ENCODE measurements around the gene FBXL17. TPM values are rescaled to one million over a fixed set of nuclear protein-coding genes. Genes with fewer than 3 reads are reported as not detected.
A peak's percentile ranks its signal among the peaks of the same experiment; 100 is the strongest.

FBXL17 gene
- total and polyA plus RNA-seq, 2 of the 4 experiments (the other 2 are of a cell fraction), result 3.9 to 8.1 TPM

DNA sequence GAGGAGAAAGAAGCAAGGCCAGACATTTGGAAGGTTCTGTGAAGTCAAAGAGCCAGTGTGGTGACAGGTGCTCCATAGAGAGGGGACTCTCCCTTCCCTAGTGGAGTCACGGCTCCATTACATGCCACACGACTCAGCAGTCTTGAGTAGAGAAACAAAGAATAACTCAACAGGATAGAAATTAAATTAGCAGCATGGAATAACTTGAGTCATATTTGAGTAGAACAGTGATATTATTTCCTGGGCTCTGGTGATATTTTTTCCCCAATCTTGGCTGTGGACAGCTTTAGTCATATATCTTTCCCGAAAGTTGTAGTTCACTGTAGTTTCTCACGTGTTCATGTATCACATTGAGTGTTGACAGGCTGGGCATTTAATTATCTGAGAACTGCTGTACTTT lies 561.5 kb downstream of the FBXL17 start:
- dilution Hi-C loops (cut with HindIII; ENCODE audit: low sequenced_read_pairs, unreplicated experiment), result no loop called here
- no peak overlapping the region for H3K4ac ChIP-seq (ENCODE audit: low read depth, low read length)
- H3K4me1 ChIP-seq (ENCODE audit: control insufficient read depth, insufficient read depth, low read length), result no peaks in the 10 kb centered on the region
- intact Hi-C loops (cut with micrococcal nuclease), result no loop called here
- DNase-seq (peak; percentile 2), ATAC-seq (ENCODE audit: low read depth) (no peak)
- no peaks in the 10 kb centered on the region; the same call in 1 of the 2 replicates for H3K9me1 ChIP-seq (ENCODE audit: insufficient read depth, low read length)
- TF ChIP-seq, protein P1, sequence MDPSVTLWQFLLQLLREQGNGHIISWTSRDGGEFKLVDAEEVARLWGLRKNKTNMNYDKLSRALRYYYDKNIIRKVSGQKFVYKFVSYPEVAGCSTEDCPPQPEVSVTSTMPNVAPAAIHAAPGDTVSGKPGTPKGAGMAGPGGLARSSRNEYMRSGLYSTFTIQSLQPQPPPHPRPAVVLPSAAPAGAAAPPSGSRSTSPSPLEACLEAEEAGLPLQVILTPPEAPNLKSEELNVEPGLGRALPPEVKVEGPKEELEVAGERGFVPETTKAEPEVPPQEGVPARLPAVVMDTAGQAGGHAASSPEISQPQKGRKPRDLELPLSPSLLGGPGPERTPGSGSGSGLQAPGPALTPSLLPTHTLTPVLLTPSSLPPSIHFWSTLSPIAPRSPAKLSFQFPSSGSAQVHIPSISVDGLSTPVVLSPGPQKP (IDR thresholded peaks at IDR 0.05; ENCODE audit: borderline replicate concordance, low read depth, low read length), result no peak
- no peak overlapping the region for H4K8ac ChIP-seq (ENCODE audit: low read depth in 2 of 2, low read length in 2 of 2)
- H2AFZ ChIP-seq (replicated peaks; ENCODE audit: low read length, poor library complexity), result peak overlapping the region; percentile 35
- no peak overlapping the region for H2AK5ac ChIP-seq (ENCODE audit: low read depth, low read length)
- peaks cover 2% of the 10 kb centered on the region; the same call in 1 of the 2 replicates for H3K9me3 ChIP-seq (ENCODE audit: control insufficient read depth, insufficient read depth, low read length)
- no peak overlapping the region for H2BK20ac ChIP-seq (ENCODE audit: low read depth, low read length)
- H3K79me1 ChIP-seq (ENCODE audit: low read depth in 1 of 2, low read length in 2 of 2), result no peaks in the 10 kb centered on the region
- no peak overlapping the region for H3K27ac ChIP-seq (ENCODE audit: insufficient read depth, low read length)
- no peak overlapping the region for H3K9ac ChIP-seq (ENCODE audit: low read depth, low read length)
- no peak overlapping the region for H3K4me3 ChIP-seq (ENCODE audit: insufficient read depth, low read depth, low read length)
- no peaks in the 10 kb centered on the region for H3K27me3 ChIP-seq (ENCODE audit: control insufficient read depth, insufficient read depth, low read length)
- H3K18ac ChIP-seq (ENCODE audit: low read depth, low read length), result no peak overlapping the region
- H3K23ac ChIP-seq (ENCODE audit: low read depth, low read length), result no peak overlapping the region
- no peak overlapping the region for H3K14ac ChIP-seq (replicated peaks; ENCODE audit: low read depth, low read length)
- no peaks in the 10 kb centered on the region for H4K20me1 ChIP-seq (ENCODE audit: insufficient read depth, low read length)
- no peak overlapping the region for H4K5ac ChIP-seq (ENCODE audit: low read depth, low read length)
- H2AK9ac ChIP-seq (replicated peaks; ENCODE audit: low read depth, low read length, poor library complexity), result no peak overlapping the region
- CTCF ChIA-PET, result no interaction called here
- H3K36me3 ChIP-seq (ENCODE audit: control insufficient read depth, insufficient read depth, low read length), result no peaks in the 10 kb centered on the region; the same call in 1 of the 2 replicates
- H2BK120ac ChIP-seq (ENCODE audit: low read depth, low read length), result no peak overlapping the region
- H2BK5ac ChIP-seq (ENCODE audit: low read depth, low read length, poor library complexity, severe bottlenecking), result no peak overlapping the region
- POLR2A ChIA-PET (ENCODE audit: unreplicated experiment), result no interaction called here
- no CpG with 5 or more reads among the region's 4 CpGs for WGBS, 2 experiments (ENCODE audit: extremely low coverage in 2 of 2, insufficient read length in 1 of 2)
- no peak overlapping the region for H3K56ac ChIP-seq (ENCODE audit: extremely low read depth, insufficient read depth, low read length)
- H2BK15ac ChIP-seq (ENCODE audit: low read depth, low read length), result no peak overlapping the region
- BruUV-seq (replicated peaks), result no TSS peak
- in situ Hi-C loops (cut with MboI; ENCODE audit: low sequenced_read_pairs), result no loop called here
- no peak overlapping the region for H3K4me2 ChIP-seq (ENCODE audit: low read depth, low read length)
- H4K91ac ChIP-seq (ENCODE audit: insufficient read depth, low read depth, low read length), result no peak overlapping the region

Measured in IMR-90 (cell line).